LNCaP clone FGC (cell line): Measurements from ENCODE around the gene POLA1.
A peak's percentile ranks its signal among the peaks of the same experiment; 100 is the strongest.

Experiments
- DNase-seq: peaks from one replicate; pipeline ENCODE4 v3.0.0-alpha.2; 2011; ENCODE audit warnings: low read depth
- H3K4me3 ChIP-seq: 2 replicates; pipeline ENCODE4 v1.5.1; 2011; ENCODE audit warnings: mild to moderate bottlenecking, low read depth, low read length, control low read depth
- CTCF ChIP-seq: IDR thresholded peaks from 2 replicates; pipeline ENCODE4 v1.5.1; 2012; ENCODE audit warnings: mild to moderate bottlenecking; ENCODE audit not compliant: control insufficient read depth, insufficient read depth; ENCODE audit errors: extremely low read depth

POLA1 gene

DNA sequence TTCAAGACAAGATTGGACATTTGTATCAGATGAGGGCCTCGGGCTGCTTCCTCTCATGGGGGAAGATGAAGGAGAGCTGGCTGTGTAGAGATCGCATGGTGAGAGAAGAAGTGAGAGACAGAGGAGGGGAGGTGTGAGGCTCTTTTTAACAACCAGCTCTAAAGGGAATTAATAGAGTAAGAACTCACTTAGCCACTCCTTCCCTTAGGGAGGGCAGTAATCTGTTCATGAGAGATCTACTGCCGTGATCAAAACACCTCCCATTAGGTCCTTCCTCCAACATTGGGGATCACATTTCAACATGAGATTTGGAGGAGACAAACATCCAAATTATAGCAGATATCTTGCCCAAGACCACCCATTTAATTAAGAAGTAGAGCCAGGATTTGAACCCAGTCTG is 225.0 kb downstream of the POLA1 start:
- no peak for DNase-seq
- no peak overlapping the region for H3K4me3 ChIP-seq
- no peak for TF ChIP-seq CTCF

DNA sequence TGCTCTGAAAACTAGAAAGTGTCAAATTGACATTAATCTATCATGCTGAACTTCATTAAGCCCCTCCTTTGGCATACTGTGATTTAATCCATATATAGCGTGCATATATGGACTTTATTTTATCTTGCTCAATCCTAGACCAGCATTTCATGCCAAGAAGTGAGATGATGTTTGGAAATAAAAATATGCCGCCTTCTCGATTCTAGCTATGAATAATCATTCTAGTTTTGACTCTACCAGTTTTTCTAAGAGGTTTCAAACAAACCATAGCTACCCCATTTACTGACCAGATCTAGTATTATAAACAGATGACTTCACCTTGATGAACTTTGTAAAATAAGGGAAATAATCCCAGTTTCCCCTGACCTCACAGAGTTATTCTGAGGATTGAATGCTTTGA is 227.1 kb downstream of the POLA1 start:
- H3K4me3 ChIP-seq, result no peak overlapping the region
- TF ChIP-seq CTCF, result no peak

GRCh38 chrX:24925430-24925829 is 231.7 kb downstream of the POLA1 start:
- H3K4me3 ChIP-seq, result no peak overlapping the region
- no peak for TF ChIP-seq CTCF
- DNase-seq, result peak; percentile 4

More for the DNA sequence above, 227.1 kb downstream of the POLA1 start:
- no peak for DNase-seq

DNA sequence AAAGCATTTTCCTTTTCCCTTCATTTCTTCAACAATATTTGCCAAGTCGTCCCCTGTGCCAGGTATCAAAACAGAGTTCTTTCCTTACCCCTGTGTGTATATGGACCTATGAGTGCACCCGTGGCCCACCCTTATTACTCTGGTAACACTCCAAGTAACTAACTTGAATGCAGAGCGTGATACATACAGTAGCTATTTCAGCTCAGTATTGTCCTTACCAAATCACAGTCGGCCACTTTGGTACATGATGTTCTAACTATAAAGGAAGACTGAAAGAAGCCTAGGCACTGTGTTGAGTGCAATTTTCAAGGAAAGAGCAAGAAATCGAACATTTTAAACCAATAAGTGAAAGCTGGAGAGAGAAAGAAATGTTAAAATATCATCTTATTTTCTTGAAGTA is 233.7 kb downstream of the POLA1 start:
- no peak for DNase-seq
- H3K4me3 ChIP-seq, result no peak overlapping the region
- TF ChIP-seq CTCF, result no peak

- H3K4me3 ChIP-seq, result no peak overlapping the region
- DNase-seq, result no peak
- no peak for TF ChIP-seq CTCF
Observed at GRCh38 chrX:24928114-24928513, 234.4 kb downstream of the POLA1 start.

GRCh38 chrX:24934279-24934678 is 240.6 kb downstream of the POLA1 start:
- no peak for DNase-seq
- H3K4me3 ChIP-seq, result no peak overlapping the region
- TF ChIP-seq CTCF, result no peak

GRCh38 chrX:24945009-24945408 is 251.3 kb downstream of the POLA1 start:
- TF ChIP-seq CTCF, result no peak

More at GRCh38 chrX:24945009-24945408, 251.3 kb downstream of the POLA1 start:
- no peak overlapping the region for H3K4me3 ChIP-seq
- DNase-seq, result no peak
